Cortex of kidney (tissue), 1 donor: ENCODE results near the gene AGAP1.

Experiments used
- DNase-seq: peaks from one replicate; lab custom pipeline; 2025; lab: John Stamatoyannopoulos, UW

Gene AGAP1

DNA sequence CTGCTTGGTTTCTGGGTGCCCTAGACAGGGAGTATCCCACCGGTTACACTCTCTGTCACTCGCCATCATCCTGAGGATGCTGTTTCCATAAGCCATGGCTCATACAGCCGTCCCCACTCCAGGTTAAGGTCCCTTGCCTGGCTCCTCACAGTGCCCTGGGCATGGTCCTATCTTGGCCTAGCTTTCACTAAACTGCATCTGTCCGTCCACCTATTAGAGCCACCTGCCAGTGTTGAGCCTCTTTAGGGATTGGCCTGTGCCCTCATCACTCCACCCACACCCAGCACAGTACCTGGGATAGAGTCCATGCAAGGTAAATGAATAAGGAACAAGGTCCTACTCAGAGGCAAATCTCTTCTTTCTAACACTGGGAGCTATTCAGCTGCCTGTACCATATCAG, 354.2 kb downstream of the AGAP1 start:
- DNase-seq: no peak

- DNase-seq: no peak
Observed at GRCh38 chr2:235848946-235849345, 355.1 kb downstream of the AGAP1 start.

DNA sequence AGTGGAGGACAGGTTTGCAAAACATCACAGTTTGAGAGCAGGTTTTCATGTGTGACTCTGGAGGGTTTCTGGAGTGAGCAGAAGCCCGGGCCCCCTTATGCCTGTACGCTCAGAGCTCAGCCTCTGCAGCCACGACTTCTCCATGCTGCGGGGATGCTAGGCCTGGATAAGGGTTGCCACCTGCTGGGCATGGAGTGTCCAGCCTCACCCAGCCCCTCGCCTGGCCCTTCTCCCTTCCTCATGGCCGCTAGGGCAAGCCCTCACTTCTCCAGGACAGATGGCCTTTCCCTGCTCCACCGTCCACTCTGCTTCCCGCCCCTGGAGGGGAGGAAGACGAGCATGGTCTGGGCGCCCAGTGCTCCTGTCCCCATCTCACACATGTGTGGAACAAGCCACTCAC, 355.6 kb downstream of the AGAP1 start:
- no peak for DNase-seq

GRCh38 chr2:235850289-235850688, 356.4 kb downstream of the AGAP1 start:
- no peak for DNase-seq

DNA sequence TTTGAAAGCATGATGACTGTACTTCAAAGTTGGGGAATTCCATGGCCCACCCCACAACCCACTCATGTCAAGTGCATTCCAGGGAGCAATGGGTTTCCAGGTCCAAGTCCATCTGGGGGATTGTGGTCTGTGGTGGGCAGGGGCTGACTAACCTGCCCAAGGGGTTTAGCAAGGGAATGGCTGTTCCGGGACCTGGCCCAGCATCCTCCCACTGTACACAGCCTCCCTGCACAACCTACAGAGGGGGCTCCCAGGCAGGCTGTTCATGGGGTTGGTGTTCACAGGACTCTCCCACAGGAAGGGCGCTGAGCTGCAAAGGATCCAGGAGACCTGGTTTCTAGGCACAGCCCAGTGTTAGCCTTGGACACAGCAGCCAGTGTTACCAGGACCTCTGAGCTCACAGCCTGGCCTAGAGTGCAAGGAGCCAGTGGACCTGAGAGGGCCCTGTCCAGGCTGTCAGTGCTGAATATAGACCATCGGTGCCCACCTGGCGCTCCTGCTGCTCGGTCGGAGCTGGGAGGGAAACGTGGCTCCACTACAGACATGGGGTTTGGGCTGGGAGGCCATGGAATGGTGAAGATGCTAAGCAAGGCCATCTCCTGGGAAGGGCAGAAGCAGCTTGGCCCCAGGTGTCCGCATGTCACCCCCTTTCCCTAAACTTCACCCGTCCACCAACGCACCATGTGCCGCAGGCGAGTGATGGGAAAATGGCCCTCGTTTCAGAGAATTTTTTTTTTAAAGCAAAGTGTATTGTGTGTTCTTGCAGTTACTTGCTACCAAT, 357.1 kb downstream of the AGAP1 start:
- DNase-seq: no peak

GRCh38 chr2:235851828-235852525, 358.1 kb downstream of the AGAP1 start:
- no peak for DNase-seq

- DNase-seq: no peak
Observed at GRCh38 chr2:235852526-235852920, 358.7 kb downstream of the AGAP1 start.

DNA sequence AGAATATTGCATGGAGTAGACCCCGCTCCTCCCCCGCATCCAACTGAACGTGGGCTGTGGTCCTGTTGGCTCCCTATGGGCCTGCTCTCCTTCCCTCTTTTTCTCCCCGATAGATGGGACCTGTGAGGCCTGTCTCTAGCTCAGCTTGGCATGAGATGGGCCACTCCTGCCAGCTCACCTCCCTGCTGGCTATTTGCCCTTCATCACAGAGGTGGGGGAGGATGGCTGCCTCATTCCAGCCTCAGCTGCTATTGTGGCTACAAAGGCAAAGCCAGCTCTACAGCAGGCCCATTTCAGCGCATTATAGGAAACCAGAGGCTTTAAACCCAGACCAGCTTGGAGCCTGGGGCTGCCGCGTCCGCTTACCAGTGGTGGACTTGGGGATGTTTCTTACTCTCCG, 360.4 kb downstream of the AGAP1 start:
- DNase-seq: no peak

DNA sequence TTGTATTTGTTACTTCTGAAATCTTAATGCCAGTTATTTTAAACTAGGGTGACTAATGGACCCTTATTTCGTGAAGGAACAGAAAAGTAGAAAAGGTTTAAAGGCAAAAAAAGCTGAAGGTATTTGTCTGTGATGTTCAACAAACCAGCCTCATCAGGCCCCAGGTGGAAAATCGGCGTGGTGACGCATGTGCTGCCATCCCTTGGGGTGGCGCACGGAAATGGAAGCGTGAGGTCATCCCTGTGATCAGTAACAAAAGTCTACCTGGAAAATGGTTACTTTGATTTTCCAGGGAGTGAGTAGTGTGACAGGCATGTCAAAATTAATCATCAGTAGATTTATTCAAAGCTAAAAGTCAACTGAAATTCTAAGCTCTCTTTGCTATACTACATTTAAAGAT, 361.2 kb downstream of the AGAP1 start:
- DNase-seq: no peak

DNA sequence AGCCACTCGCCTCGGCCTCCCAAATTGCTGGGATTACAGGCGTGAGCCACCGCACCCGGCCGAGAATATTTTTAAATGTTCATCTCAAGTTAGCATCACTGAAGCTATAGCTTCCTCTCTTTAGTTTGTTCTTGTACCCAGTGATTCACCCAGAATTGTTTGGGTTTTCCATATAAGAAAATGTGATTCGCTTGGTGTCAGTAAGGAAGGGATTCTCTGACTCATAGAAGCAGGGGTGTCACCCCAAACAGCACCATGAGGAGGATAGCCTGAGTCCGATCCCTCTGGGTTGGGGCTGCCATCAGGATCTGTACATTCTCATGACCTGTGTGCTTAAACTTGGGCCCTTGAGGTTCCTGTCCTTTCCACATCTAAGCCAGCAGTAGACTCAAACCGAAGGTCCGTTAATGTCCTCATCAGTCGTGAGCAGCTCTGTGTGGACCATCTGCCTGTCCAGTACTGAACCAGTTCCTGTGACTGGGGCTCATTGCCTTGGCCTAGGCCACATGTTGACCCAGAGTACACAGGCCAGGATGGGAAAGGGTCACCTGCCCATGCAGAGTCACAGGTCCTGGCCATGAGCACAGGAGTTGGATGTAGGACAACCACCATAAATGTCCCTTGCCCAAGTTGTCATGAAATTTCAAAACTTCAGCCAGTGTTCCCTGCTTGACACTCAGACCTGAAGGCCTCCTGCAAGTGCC, 362.5 kb downstream of the AGAP1 start:
- no peak for DNase-seq

DNA sequence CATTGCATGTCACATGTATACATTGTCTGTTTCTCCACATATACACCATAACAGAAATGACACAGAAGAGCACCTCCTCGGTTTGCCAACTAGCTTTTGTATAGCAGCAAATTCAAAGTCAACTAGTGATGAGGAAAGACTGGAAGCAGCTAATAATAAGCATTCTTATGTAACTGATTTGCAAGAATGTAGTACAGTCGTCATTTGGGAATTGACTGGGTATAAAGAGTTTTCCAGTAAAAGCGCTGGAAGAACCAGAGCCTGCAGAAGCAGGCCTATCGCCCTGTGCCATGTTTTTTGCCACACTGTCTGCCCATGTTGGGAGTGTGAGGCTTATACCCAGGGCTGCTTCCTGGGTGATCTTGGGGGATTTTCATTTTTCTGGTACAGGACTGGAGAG, 363.8 kb downstream of the AGAP1 start:
- DNase-seq: no peak

GRCh38 chr2:235858881-235859280, 365.0 kb downstream of the AGAP1 start:
- DNase-seq: no peak

- DNase-seq: no peak
Observed at GRCh38 chr2:235859651-235860050, 365.8 kb downstream of the AGAP1 start.

- no peak for DNase-seq
Observed at GRCh38 chr2:235860111-235860510, 366.3 kb downstream of the AGAP1 start.

DNA sequence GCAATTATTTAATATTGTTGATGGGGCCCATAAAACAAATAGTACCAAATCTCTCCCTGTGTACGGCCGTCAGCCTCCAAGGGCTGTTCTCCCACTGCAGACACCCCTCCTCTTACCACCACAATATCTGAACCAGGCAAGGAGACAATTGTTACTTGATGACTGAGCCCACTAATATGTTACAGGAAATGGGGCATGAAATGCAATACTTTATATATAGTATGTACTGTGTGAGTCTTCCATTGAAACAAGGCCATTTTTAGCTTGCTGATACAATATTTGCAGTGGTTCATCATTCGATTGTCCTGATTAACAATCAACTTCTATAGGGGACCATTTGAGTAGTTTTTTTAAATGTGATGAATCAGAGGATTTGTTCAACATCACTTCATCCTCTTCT, 367.0 kb downstream of the AGAP1 start:
- no peak for DNase-seq

DNA sequence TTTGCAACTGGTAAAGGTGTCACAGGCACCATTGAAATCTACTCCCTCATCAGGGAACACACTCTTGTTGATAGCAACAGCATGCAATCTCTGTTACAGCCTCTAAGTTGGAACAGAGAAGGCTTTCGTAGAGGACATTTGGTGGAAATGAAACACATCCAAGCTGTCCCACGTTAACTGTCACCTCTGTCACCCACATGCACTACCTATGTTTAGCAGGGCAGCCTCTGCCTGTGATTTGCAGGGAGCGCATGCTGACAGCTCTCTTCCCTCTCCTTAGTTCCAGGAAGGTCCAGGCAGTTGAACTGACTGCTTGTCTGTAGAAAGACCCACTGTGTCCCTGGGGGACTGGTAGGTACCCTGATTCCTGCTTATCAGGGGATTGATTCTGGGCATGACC, 367.5 kb downstream of the AGAP1 start:
- no peak for DNase-seq

DNA sequence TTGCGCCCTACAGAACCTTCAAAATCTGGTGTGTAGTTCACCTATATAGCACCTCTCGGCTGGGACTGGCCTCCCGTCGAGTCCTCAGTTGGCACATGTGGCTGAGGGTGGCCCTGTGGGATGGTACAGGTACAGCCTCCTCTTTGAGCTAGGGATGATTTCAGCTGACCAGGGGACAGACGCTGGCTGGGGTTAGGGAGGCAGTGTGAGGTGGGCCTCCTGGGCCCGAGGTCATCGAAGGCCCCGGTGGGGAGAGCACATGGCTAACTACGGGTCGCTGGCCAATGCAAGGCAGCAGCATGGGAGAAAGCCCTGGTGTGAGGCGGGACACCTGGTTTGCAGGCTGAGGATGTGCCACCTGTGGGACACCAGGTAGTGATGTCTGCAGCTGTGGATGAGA, 369.6 kb downstream of the AGAP1 start:
- no peak for DNase-seq

DNA sequence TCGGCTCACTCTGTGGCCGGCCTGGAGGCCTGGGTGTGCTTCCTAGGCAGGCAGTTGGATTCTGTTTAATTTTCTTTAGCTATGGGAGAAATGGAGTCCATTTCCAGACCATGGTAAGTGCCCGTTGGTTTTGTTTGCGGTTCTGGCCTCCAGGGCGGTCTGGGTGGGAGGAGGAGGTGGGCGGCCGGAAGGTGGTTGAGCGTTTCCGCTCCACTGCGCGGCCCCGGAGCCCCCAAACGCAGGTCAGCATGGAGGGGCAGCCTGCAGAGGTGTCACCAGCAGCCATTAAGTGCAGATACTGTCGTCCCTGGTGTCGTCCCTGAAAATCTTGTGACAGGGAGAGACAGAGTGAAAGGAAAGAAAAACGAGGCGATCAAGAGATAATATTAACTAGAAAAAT, 370.5 kb downstream of the AGAP1 start:
- no peak for DNase-seq

DNA sequence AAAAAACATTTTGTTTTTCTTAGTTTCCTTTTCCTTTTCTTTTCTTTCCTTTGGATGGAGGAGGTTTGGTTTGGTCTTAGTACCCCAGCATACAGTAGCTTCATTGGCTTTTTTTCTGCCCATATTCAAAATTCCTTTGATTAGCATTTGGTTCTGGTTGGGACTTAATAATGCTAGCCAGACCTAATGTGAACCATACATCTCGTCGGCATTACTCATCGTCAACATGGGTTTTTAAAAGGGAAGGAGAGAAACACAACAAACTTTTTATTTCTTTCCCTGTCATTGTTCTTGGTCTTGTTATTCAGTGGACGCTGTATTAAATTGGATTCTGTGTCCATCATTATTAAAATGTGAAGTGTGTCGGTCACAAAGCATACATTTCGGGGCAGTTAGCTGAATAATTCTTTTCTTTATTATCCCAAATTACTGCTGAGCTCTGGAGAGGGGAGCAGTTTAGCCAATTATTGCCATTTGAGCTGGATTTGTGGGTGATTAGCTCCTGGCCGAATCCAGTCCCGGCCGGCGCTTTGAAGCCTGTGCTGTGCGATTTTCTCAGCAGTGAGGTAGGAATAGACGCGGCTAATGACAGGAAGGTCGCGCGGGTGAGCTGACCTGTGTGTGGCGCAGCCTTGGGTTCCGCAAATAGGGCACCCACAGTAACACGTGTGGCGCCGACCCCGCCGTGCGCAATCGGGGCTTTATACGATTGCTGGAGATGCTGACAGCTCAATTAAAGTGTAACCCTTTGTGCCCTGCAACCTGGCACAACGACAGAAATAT, 371.1 kb downstream of the AGAP1 start:
- no peak for DNase-seq

GRCh38 chr2:235866373-235866772, 372.5 kb downstream of the AGAP1 start:
- DNase-seq: no peak

GRCh38 chr2:235868224-235868623, 374.4 kb downstream of the AGAP1 start:
- DNase-seq: no peak

DNA sequence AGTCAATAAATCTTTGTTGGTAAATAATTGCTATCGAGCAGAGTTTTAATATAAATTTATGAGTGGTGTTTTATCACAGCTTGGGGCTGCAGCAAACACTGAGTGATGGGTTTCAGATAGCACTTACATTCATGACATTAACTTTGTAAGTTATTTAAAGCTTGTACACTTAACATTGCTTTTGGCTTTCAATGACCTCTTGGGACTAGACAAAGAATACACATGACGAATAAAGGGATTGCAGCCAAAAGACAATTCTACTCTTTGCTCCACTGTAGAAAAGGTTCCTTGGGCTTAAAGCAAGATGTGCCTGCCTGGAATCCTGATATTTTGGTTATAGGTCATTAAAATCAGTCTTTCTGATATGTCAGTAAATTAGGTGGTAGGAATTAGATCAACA, 374.8 kb downstream of the AGAP1 start:
- DNase-seq: no peak
